AG04450 (cell line): Measurements from ENCODE around the gene THBS3. TPM values are rescaled to one million over a fixed set of nuclear protein-coding genes. Genes with fewer than 3 reads are reported as not detected.
A peak's percentile ranks its signal among the peaks of the same experiment; 100 is the strongest.
"Not testable (repeated sequence)": the region's sequence is repeated elsewhere in the genome, so short reads cannot be mapped to it uniquely, and the experiment has no call there.

ENCODE experiments used
- CTCF ChIA-PET: fragments of 300-600, 350-600 bp; formaldehyde crosslinking; extraction: SDS; loops from one replicate; lab custom pipeline; 2022; ENCODE audit warnings: antibody characterized with exemption, inconsistent platforms; lab: Charles Lee
- POLR2A ChIA-PET: fragments of 350-600 bp; formaldehyde crosslinking; extraction: SDS; loops from one replicate; lab custom pipeline; 2021; ENCODE audit warnings: antibody characterized with exemption, inconsistent platforms; lab: Yijun Ruan, JAX
- DNase-seq: peaks from one replicate; pipeline ENCODE4 v3.0.0-alpha.2; 2011; ENCODE audit warnings: low read depth, low spot score
- H3K27ac ChIP-seq: one replicate; pipeline ENCODE4 v1.5.1; 2012; ENCODE audit warnings: low read depth, low read length, control low read depth
- H3K27me3 ChIP-seq: one replicate; pipeline ENCODE4 v1.6.0; 2012; ENCODE audit warnings: low read length; ENCODE audit not compliant: control insufficient read depth, insufficient read depth
- H3K4me3 ChIP-seq: 2 replicates; pipeline ENCODE4 v1.5.1; 2011; ENCODE audit warnings: mild to moderate bottlenecking, low read depth, low read length, control low read depth
- H3K9me3 ChIP-seq: 2 replicates; pipeline ENCODE4 v1.5.1; 2012; ENCODE audit warnings: low read length; ENCODE audit not compliant: control insufficient read depth, insufficient read depth
- polyA plus RNA-seq: library from polyadenylated mRNA; depleted of rRNA; stranded (reverse); fragments of >200 nt; gene quantifications from 2 replicates; pipeline ENCODE4 v1.2.3, GENCODE V29; 2011
- TF ChIP-seq, protein P1 (sequence below): IDR thresholded peaks from 2 replicates; pipeline ENCODE4 v1.5.1; 2011; ENCODE audit warnings: low read depth, low read length, control low read depth, inconsistent platforms

The THBS3 gene
- polyA plus RNA-seq, 1 experiment: 32.5 TPM

DNA sequence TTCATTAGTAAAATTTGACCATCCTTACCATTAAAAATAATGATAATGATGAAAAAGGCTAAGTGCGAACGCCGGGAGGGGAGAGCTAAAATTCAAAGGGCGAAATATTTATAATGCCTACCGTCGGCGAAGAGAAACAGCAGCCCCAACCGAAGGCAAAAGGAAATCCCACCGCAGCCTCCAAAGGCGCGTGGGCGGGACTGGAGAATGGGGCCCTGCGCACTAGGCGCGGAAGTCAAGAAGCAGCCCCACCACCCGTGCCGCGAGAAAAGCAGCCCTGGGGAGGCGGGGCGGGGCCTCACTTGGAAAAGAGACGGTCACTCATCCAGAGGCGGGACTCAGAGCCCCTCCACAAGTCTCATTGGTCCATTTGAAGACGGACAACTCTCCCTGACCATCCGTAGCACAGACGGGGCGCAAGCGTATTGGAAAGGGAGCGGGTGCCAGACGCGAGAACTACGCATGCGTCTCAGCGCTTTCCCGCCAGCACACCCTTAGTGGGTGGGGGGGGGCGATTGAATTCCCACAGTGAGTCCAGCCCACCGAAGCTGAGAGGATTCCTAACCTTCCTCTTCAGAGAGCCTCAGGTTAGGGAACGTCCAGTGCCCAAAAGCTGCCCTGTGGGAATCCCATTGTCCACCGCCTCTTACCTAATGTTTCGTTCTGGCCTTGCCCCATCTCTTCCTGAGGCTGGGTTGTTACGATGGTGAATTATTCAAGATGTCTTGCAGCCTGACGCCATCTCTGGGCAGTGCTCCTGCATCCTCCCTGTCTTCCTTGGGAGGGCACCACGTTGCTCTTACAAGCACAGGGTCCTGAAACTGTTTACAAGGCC is 19.8 kb upstream of the THBS3 start:
- H3K4me3 ChIP-seq: peak overlapping the region; percentile 71
- peak; percentile 98 for DNase-seq
- H3K9me3 ChIP-seq: no peaks in the 10 kb centered on the region
- H3K27me3 ChIP-seq: no peaks in the 10 kb centered on the region
- TF ChIP-seq, protein P1, sequence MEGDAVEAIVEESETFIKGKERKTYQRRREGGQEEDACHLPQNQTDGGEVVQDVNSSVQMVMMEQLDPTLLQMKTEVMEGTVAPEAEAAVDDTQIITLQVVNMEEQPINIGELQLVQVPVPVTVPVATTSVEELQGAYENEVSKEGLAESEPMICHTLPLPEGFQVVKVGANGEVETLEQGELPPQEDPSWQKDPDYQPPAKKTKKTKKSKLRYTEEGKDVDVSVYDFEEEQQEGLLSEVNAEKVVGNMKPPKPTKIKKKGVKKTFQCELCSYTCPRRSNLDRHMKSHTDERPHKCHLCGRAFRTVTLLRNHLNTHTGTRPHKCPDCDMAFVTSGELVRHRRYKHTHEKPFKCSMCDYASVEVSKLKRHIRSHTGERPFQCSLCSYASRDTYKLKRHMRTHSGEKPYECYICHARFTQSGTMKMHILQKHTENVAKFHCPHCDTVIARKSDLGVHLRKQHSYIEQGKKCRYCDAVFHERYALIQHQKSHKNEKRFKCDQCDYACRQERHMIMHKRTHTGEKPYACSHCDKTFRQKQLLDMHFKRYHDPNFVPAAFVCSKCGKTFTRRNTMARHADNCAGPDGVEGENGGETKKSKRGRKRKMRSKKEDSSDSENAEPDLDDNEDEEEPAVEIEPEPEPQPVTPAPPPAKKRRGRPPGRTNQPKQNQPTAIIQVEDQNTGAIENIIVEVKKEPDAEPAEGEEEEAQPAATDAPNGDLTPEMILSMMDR: no peak; the same call in 1 of the 2 replicates
- H3K27ac ChIP-seq: peak overlapping the region; percentile 96
- CTCF ChIA-PET: interaction anchor here (0.7 to 3.4 kb wide), 11 partner anchors 14 to 55 kb away, joined by 3 to 13 read pairs (median 5); partner anchors contain the start of genes KRTCAP2, MTX1 and THBS3
- POLR2A ChIA-PET: interaction anchor here (1.0 to 1.8 kb wide), 3 partner anchors 18 to 28 kb away, joined by 3 to 9 read pairs (median 4); partner anchors contain the start of genes ENTREP3 and THBS3

DNA sequence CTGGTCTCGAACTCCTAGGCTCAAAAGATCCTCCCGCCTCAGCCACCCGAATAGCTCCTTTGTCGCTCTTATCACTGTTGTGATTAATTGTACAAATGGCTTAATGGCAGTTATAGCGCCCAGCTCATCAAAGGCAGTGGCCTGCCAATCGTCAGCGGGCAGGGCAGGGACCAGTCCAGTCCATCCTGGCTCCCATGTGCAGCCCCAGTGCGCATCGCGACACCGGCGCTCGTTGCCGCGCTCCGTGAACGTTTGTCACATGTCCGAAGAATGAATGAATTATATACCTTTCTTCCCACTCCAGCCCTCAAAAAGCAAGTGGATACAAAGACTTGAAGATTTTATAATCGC is 19.2 kb upstream of the THBS3 start:
- Histone ChIP-seq H3K4me3 (peak overlapping the region; percentile 71), H3K27ac (peak overlapping the region; percentile 96), H3K9me3 (no peaks in the 10 kb centered on the region), H3K27me3 (no peaks in the 10 kb centered on the region)
- ChIA-PET POLR2A (interaction anchor here (1.0 to 1.8 kb wide), 3 partner anchors 17 to 28 kb away, joined by 3 to 9 read pairs (median 4); partner anchors contain the start of genes ENTREP3 and THBS3), CTCF (interaction anchor here (0.5 to 3.4 kb wide), 9 partner anchors 15 to 422 kb away, joined by 3 to 13 read pairs (median 5); partner anchors contain the start of genes KRTCAP2, MTX1 and THBS3)
- no peak for DNase-seq
- TF ChIP-seq, protein P1: no peak

DNA sequence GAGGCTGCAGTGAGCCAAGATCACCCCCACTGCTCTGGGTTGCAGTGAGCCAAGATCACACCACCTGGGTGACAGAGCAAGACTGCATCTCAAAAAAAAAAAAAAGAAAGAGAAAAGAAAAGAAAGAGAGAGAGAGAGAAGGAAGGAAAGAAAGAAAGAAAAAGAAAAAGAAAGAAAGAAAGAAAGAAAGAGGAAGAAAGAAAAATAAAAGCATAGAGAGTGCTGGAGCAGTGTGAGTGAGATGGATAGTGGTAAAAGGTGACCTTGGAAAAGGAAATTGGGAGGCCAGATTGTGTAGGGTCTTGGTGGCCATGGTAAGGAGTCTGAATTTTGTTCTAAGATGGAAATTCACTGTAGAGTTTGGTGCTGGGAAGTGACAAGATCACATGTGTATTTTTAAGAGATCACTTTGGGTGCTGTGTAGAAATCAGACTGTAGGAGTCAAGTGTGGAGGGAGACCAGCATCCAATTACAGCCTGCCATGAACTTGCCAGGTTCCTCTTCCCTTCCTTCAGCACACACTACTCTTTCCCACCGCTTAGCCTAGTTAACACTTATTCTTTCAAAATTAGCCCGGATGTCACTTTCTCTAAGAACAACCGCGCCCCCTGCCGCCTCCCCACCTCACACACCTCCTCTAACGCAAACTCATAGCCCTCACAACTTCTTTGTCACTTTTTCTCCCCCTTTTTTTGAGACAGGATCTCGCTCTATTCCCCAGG is 18.7 kb upstream of the THBS3 start:
- TF ChIP-seq, protein P1: peak; percentile 64
- Histone ChIP-seq H3K9me3 (no peaks in the 10 kb centered on the region), H3K27ac (peak overlapping the region; percentile 96), H3K27me3 (no peaks in the 10 kb centered on the region), H3K4me3 (peak overlapping the region; percentile 71)
- ChIA-PET CTCF (interaction anchor here (0.5 to 3.4 kb wide), 9 partner anchors 15 to 422 kb away, joined by 3 to 13 read pairs (median 6); partner anchors contain the start of genes KRTCAP2, MTX1 and THBS3), POLR2A (interaction anchor here (1.0 to 1.8 kb wide), 2 partner anchors 17 to 19 kb away, joined by 4 to 9 read pairs; partner anchors contain the start of gene THBS3)
- DNase-seq: peak; percentile 26

DNA sequence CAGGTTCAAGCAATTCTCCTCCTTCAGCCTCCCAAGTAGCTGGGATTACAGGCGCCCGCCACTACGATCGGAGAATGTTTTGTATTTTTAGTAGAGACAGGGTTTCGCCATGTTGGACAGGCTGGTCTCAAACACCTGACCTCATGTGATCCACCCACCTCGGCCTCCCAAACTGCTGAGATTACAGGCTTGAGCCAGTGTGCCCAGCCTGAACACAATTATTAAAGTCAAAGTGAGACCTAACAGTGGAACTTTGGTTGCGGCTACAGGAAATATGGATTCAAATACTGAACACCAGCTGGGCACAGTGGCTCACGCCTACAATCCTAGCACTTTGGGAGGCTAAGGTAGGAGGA is 17.7 kb upstream of the THBS3 start:
- Histone ChIP-seq H3K4me3 (0 out of 2 replicates have a peak overlapping the region, but pooled peaks have one; percentile 7), H3K27ac (peak overlapping the region; percentile 96)
- not testable (repeated sequence) for H3K9me3 ChIP-seq, DNase-seq, H3K27me3 ChIP-seq
- ChIA-PET CTCF (interaction anchor here (2.9 to 3.5 kb wide), 4 partner anchors 18 to 52 kb away, joined by 12 to 20 read pairs (median 15); partner anchors contain the start of genes KRTCAP2 and THBS3), POLR2A (interaction anchor here (1.2 to 1.5 kb wide), 6 partner anchors 17 to 31 kb away, joined by 3 to 19 read pairs (median 6); partner anchors contain the start of genes ENTREP3, MTX1 and THBS3)

DNA sequence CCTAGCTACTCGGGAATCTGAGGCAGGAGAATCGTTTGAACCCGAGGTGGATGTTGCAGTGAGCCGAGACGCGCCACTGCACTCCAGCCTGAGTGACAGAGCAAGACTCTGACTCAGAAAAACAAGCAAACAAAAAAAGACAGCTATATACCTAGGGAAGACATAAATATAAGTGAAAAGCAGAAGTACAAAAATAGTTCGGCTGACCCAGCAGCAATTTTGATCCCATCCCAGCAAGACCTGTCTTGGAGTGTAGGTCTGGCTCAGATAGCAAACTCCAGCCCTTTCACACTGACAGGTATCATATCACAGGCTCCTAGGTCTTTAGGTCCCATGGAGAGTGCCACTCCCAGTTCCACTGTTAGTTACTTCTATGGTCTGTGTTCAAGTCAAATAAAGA is 15.3 kb upstream of the THBS3 start:
- TF ChIP-seq, protein P1: no peak
- ChIA-PET CTCF (interaction anchor here (1.2 to 3.5 kb wide), 3 partner anchors 16 to 29 kb away, joined by 4 to 20 read pairs (median 17); partner anchors contain the start of gene THBS3), POLR2A (no interaction called here)
- no peak for DNase-seq
- H3K4me3 ChIP-seq: no peak overlapping the region
- no peaks in the 10 kb centered on the region for H3K27me3 ChIP-seq
- H3K9me3 ChIP-seq: no peaks in the 10 kb centered on the region
- H3K27ac ChIP-seq: no peak overlapping the region

DNA sequence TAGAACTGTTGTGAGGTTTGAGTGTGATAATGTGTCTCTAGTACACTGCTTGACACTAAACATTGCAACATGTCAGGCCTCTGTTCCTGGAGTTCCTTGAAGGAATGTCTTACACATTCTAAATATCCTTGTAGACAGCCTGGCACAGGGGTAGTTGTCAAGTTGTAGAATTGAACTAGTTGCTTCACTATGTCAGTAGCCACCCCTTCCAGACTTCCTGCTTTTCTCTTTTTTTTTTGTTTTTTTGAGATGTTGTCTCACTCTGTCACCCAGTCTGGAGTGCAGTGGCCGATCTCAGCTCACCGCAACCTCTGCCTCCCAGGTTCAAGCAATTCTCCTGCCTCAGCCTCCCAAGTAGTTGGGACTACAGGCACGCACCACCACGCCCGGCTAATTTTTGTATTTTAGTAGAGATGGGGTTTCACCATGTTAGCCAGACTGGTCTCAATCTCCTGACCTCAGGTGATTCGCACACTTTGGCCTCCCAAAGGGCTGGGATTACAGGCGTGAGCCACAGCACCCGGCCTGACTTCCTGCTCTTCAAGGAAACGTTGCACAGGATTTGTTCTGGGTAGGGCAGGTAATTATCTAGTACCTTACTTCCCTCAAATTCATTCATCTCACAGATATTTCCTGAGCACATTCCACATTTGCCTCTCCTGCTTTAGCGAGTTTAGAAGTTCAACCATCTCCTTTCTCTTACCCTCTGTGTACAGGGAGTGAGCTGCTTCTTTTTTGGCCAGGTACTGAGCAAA is 12.7 kb upstream of the THBS3 start:
- POLR2A ChIA-PET, DNase-seq, H3K27ac ChIP-seq, H3K27me3 ChIP-seq, H3K4me3 ChIP-seq, H3K9me3 ChIP-seq: not testable (repeated sequence)
- CTCF ChIA-PET: interaction anchor here (1.1 kb wide), 1 partner anchor 30 kb away, joined by 4 read pairs; no protein-coding TSS in a partner anchor
